Right cardiac atrium (tissue), 5 donors: ENCODE data around the gene COLGALT1. TPM values are rescaled to one million over a fixed set of nuclear protein-coding genes. Genes with fewer than 3 reads are reported as not detected.

Experiments used
- ATAC-seq, 2 donors: fragments of 200-7000 bp; cut with Tn5 transposase; one replicate each; pipeline versions ENCODE4 v1.8.0 to v1.9.1; 2020; ENCODE audit warnings: moderate library complexity in 2 of 2, mild to moderate bottlenecking in 1 of 2
- DNase-seq, 3 donors: peaks; one replicate each; pipeline ENCODE4 v3.0.0-alpha.2; 2020
- H3K27ac ChIP-seq: one replicate; pipeline ENCODE4 v1.5.1; 2013; ENCODE audit warnings: mild to moderate bottlenecking, low read length, control low read depth, moderate library complexity
- H3K27me3 ChIP-seq: one replicate; pipeline ENCODE4 v1.6.1; 2013; ENCODE audit not compliant: control insufficient read depth, insufficient read depth
- H3K4me1 ChIP-seq: one replicate; pipeline ENCODE4 v1.6.1; 2013; ENCODE audit warnings: low read length; ENCODE audit not compliant: control insufficient read depth, insufficient read depth
- H3K4me3 ChIP-seq: one replicate; pipeline ENCODE4 v1.5.1; 2013; ENCODE audit warnings: low read length, control low read depth
- H3K9me3 ChIP-seq: one replicate; pipeline ENCODE4 v1.6.1; 2013; ENCODE audit warnings: low read length; ENCODE audit not compliant: control insufficient read depth
- WGBS: extraction: QIAGEN DNeasy Blood & Tissue Kit; methylation state at CpG from one replicate; pipeline ENCODE4 v1.1.7; 2013; 5-methylcytosine and 5-hydroxymethylcytosine counted together
- intact Hi-C, 4 donors: fragments of 100-400 bp; cut with DNase I; formaldehyde crosslinking; loops; one replicate each; pipeline versions ENCODE4 v1.11.0 to v1.14.0; 2022 to 2023
- polyA plus RNA-seq: library from polyadenylated mRNA; stranded (reverse); fragments of 200-250 nt; gene quantifications from one replicate; pipeline ENCODE4 v1.2.3, GENCODE V29; 2013
- total RNA-seq, 4 donors: library from RNA; stranded (reverse); fragmentation: NEBNext Ultra II Directional; extraction: Animal tissue kit (Norgen Biotek cat#: 25700); gene quantifications; one replicate each; pipeline ENCODE4 v1.2.1, GENCODE V29; 2021
- donor health status: healthy with polysubstance abuse.
- donor health status: DM: no; HTN: yes; CAD: no.
- donor health status: DM: no; HTN: no; CAD: no.
- donor health status: DM: no; HTN: yes; CAD: no; lungs with severe emphysema.
- donor health status: DM: yes; HTN: yes; CAD: no.

The COLGALT1 gene
- total and polyA plus RNA-seq, 5 donors = 19.0 to 36.3 (median 34.9) TPM

GRCh38 chr19:17519967-17520366 is 35.5 kb upstream of the COLGALT1 start:
- H3K27ac ChIP-seq = no peak overlapping the region
- no peak overlapping the region for H3K4me3 ChIP-seq
- WGBS = 90% methylated on average over 9 of the region's 9 CpGs
- peaks cover 2% of the 10 kb centered on the region for H3K4me1 ChIP-seq
- H3K9me3 ChIP-seq = peaks cover 3% of the 10 kb centered on the region
- intact Hi-C loops = no loop called here
- no peak for ATAC-seq
- no peak for DNase-seq
- H3K27me3 ChIP-seq = no peaks in the 10 kb centered on the region

- DNase-seq = peak in 1 of 3 donors; percentile 26
- ATAC-seq = peak in 1 of 2 donors; percentile 25
- Histone ChIP-seq H3K27ac (no peak overlapping the region), H3K27me3 (no peaks in the 10 kb centered on the region), H3K4me1 (peaks cover 2% of the 10 kb centered on the region), H3K9me3 (peaks cover 3% of the 10 kb centered on the region), H3K4me3 (no peak overlapping the region)
- intact Hi-C loops = no loop called here
- WGBS = 95% methylated on average over 25 of the region's 25 CpGs
Observed at GRCh38 chr19:17520865-17521264, 34.6 kb upstream of the COLGALT1 start.

GRCh38 chr19:17522988-17523872 is 32.2 kb upstream of the COLGALT1 start:
- peaks cover 2% of the 10 kb centered on the region for H3K4me1 ChIP-seq
- intact Hi-C loops = no loop called here
- peak in 2 of 3 donors; percentile 75 to 83 for DNase-seq
- H3K4me3 ChIP-seq = no peak overlapping the region
- no peaks in the 10 kb centered on the region for H3K27me3 ChIP-seq
- no peak overlapping the region for H3K27ac ChIP-seq
- peak; percentile 65 to 71 for ATAC-seq
- 45% methylated on average over 24 of the region's 24 CpGs for WGBS
- no peaks in the 10 kb centered on the region for H3K9me3 ChIP-seq

- H3K27me3 ChIP-seq = no peaks in the 10 kb centered on the region
- H3K4me1 ChIP-seq = peaks cover 2% of the 10 kb centered on the region
- ATAC-seq = no peak
- no peaks in the 10 kb centered on the region for H3K9me3 ChIP-seq
- no peak overlapping the region for H3K27ac ChIP-seq
- no peak overlapping the region for H3K4me3 ChIP-seq
- DNase-seq = peak in 1 of 3 donors; percentile 13
- WGBS = 94% methylated on average over 4 of the region's 4 CpGs
- intact Hi-C loops = no loop called here
Observed at GRCh38 chr19:17524651-17525050, 30.8 kb upstream of the COLGALT1 start.

- DNase-seq (no peak), ATAC-seq (no peak)
- WGBS = 79% methylated on average over 9 of the region's 9 CpGs
- Histone ChIP-seq H3K4me3 (no peak overlapping the region), H3K4me1 (peaks cover 2% of the 10 kb centered on the region), H3K9me3 (no peaks in the 10 kb centered on the region), H3K27me3 (no peaks in the 10 kb centered on the region), H3K27ac (no peak overlapping the region)
- intact Hi-C loops = no loop called here
Observed at GRCh38 chr19:17525141-17525540, 30.3 kb upstream of the COLGALT1 start.

- DNase-seq (peak in 1 of 3 donors; percentile 44), ATAC-seq (no peak)
- intact Hi-C loops = no loop called here
- WGBS = 71% methylated on average over 16 of the region's 16 CpGs
- Histone ChIP-seq H3K27me3 (no peaks in the 10 kb centered on the region), H3K9me3 (no peaks in the 10 kb centered on the region), H3K27ac (no peak overlapping the region), H3K4me1 (peaks cover 2% of the 10 kb centered on the region), H3K4me3 (no peak overlapping the region)
Observed at GRCh38 chr19:17526922-17527321, 28.5 kb upstream of the COLGALT1 start.

- no peak overlapping the region for H3K27ac ChIP-seq
- 74% methylated on average over 10 of the region's 10 CpGs for WGBS
- ATAC-seq (no peak), DNase-seq (no peak)
- H3K27me3 ChIP-seq = no peaks in the 10 kb centered on the region
- peaks cover 2% of the 10 kb centered on the region for H3K4me1 ChIP-seq
- H3K4me3 ChIP-seq = no peak overlapping the region
- H3K9me3 ChIP-seq = no peaks in the 10 kb centered on the region
- intact Hi-C loops = no loop called here
Observed at GRCh38 chr19:17527326-17527725, 28.1 kb upstream of the COLGALT1 start.

- 94% methylated on average over 3 of the region's 3 CpGs for WGBS
- Histone ChIP-seq H3K27me3 (no peaks in the 10 kb centered on the region), H3K4me1 (no peaks in the 10 kb centered on the region), H3K4me3 (no peak overlapping the region), H3K9me3 (no peaks in the 10 kb centered on the region), H3K27ac (no peak overlapping the region)
- ATAC-seq (no peak), DNase-seq (no peak)
- intact Hi-C loops = no loop called here
Observed at GRCh38 chr19:17528610-17529009, 26.8 kb upstream of the COLGALT1 start.

- Histone ChIP-seq H3K9me3 (no peaks in the 10 kb centered on the region), H3K4me3 (no peak overlapping the region), H3K4me1 (no peaks in the 10 kb centered on the region), H3K27me3 (no peaks in the 10 kb centered on the region), H3K27ac (no peak overlapping the region)
- 74% methylated on average over 8 of the region's 8 CpGs for WGBS
- intact Hi-C loops = no loop called here
- ATAC-seq = no peak
- DNase-seq = peak in 1 of 3 donors; percentile 2
Observed at GRCh38 chr19:17529239-17530158, 25.9 kb upstream of the COLGALT1 start.

- intact Hi-C loops = no loop called here
- 15% methylated on average over 8 of the region's 8 CpGs for WGBS
- no peaks in the 10 kb centered on the region for H3K27me3 ChIP-seq
- H3K4me3 ChIP-seq = no peak overlapping the region
- no peaks in the 10 kb centered on the region for H3K4me1 ChIP-seq
- no peak for ATAC-seq
- DNase-seq = peak in 1 of 3 donors; percentile 32
- H3K27ac ChIP-seq = no peak overlapping the region
- no peaks in the 10 kb centered on the region for H3K9me3 ChIP-seq
Observed at GRCh38 chr19:17530586-17530985, 24.9 kb upstream of the COLGALT1 start.

- DNase-seq (peak in 1 of 3 donors; percentile 50), ATAC-seq (peak in 1 of 2 donors; percentile 25)
- Histone ChIP-seq H3K9me3 (no peaks in the 10 kb centered on the region), H3K4me1 (no peaks in the 10 kb centered on the region), H3K4me3 (no peak overlapping the region), H3K27me3 (no peaks in the 10 kb centered on the region), H3K27ac (no peak overlapping the region)
- intact Hi-C loops = no loop called here
- WGBS = 83% methylated on average over 16 of the region's 16 CpGs
Observed at GRCh38 chr19:17532116-17532515, 23.3 kb upstream of the COLGALT1 start.
